Measurements from ENCODE around the gene ALDH1L1.

DNA sequence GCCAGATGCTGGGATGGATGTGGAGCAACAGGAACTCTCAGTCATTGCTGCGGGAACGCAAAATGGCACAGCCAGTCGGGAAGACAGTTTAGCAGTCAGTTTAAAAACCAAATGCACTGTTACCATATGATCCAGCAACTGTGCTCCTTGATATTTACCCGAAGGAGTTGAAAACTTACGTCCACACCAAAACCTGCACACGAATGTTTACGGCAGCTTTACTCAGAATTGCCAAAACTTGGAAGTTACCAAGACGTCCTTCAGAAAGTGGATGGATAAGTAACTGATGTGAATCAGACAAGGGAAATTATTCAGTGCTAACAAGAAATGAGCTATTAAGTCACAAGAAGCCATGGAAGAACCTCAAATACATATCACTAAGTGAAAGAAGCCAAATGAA is 60.4 kb downstream of the ALDH1L1 start:
- TF ChIP-seq YY1 (IDR thresholded peaks at IDR 0.05; ENCODE audit: insufficient read depth, insufficient read length) (no peak), ZNF274 (IDR thresholded peaks at IDR 0.05; ENCODE audit: low read depth, low read length) (no peak)
